T-cell (primary cell): ENCODE results near the gene DKKL1. TPM values are rescaled to one million over a fixed set of nuclear protein-coding genes. Genes with fewer than 3 reads are reported as not detected.
A peak's percentile ranks its signal among the peaks of the same experiment; 100 is the strongest.

ENCODE experiments used
- ATAC-seq, 4 experiments: fragments of 200-7000 bp in 3 of 4; fragments of 150-1000 bp in 1 of 4; cut with Tn5 transposase; replicated peaks in 1 of 4; 1 replicate in 3 of 4; 2 replicates in 1 of 4; pipeline ENCODE4 v1.10.0; 2021; ENCODE audit warnings: moderate library complexity in 3 of 4, mild to moderate bottlenecking in 2 of 4, moderate number of reproducible peaks in 1 of 4
- CTCF ChIA-PET, 2 donors: fragments of 300-600 bp; sonication (Branson Sonifier 250); formaldehyde crosslinking; loops; one replicate each; lab custom pipeline; 2022; ENCODE audit warnings: antibody characterized with exemption in 2 of 2; lab: Charles Lee
- POLR2A ChIA-PET, 2 donors: fragments of 300-600 bp; sonication (Branson Sonifier 250); formaldehyde crosslinking; loops; one replicate each; lab custom pipeline; 2022; ENCODE audit warnings: antibody characterized with exemption in 2 of 2; lab: Charles Lee
- DNase-seq, 35 experiments: peaks; one replicate each; pipeline versions ENCODE4 v3.0.0 to v3.0.0-alpha.2; 2013 to 2023
- H3K27ac ChIP-seq: one replicate; pipeline ENCODE4 v1.5.1; 2013; ENCODE audit warnings: low read length
- H3K27me3 ChIP-seq, 2 experiments: replicated peaks in 1 of 2; 1 replicate in 1 of 2; 2 replicates in 1 of 2; pipeline versions ENCODE4 v1.6.1 to v1.7.0; 2013; ENCODE audit warnings: low read length in 1 of 2, mixed read lengths in 1 of 2; ENCODE audit not compliant: control insufficient read depth in 2 of 2, insufficient read depth in 2 of 2; ENCODE audit errors: extremely low read depth in 1 of 2
- H3K36me3 ChIP-seq, 2 donors: 1 replicate in 1 of 2; 2 replicates in 1 of 2; pipeline versions ENCODE4 v1.6.1 to v1.7.0; 2013; ENCODE audit warnings: low read length in 1 of 2; ENCODE audit not compliant: control insufficient read depth in 2 of 2, insufficient read depth in 1 of 2; ENCODE audit errors: extremely low read depth in 1 of 2
- H3K4me1 ChIP-seq, 2 experiments: 1 replicate in 1 of 2; 2 replicates in 1 of 2; pipeline versions ENCODE4 v1.6.1 to v1.7.0; 2013; ENCODE audit warnings: low read length in 2 of 2, mixed read lengths in 1 of 2; ENCODE audit not compliant: insufficient read depth in 2 of 2, control insufficient read depth in 1 of 2; ENCODE audit errors: extremely low read depth in 1 of 2
- H3K4me3 ChIP-seq, 2 donors: 1 replicate in 1 of 2; 2 replicates in 1 of 2; pipeline versions ENCODE4 v1.5.1 to v1.7.0; 2013; ENCODE audit warnings: mild to moderate bottlenecking in 2 of 2, low read length in 1 of 2, moderate library complexity in 1 of 2; ENCODE audit not compliant: control insufficient read depth in 1 of 2; ENCODE audit errors: extremely low read depth in 1 of 2
- H3K9me3 ChIP-seq: 2 replicates; pipeline ENCODE4 v1.7.0; 2013
- H3K27ac Mint-ChIP-seq, 2 donors: one replicate each; pipeline ENCODE4 v1.8.0; 2020 to 2021; ENCODE audit warnings: mild to moderate bottlenecking in 2 of 2, mixed read lengths in 2 of 2
- H3K27me3 Mint-ChIP-seq, 2 donors: one replicate each; pipeline ENCODE4 v1.8.0; 2021 to 2022; ENCODE audit warnings: mixed read lengths in 2 of 2
- H3K36me3 Mint-ChIP-seq: one replicate; pipeline ENCODE4 v1.8.0; 2021; ENCODE audit warnings: mixed read lengths
- H3K4me1 Mint-ChIP-seq, 3 donors: one replicate each; pipeline ENCODE4 v1.8.0; 2020 to 2022; ENCODE audit warnings: mixed read lengths in 3 of 3, mild to moderate bottlenecking in 1 of 3
- H3K4me3 Mint-ChIP-seq, 3 donors: one replicate each; pipeline ENCODE4 v1.8.0; 2020 to 2022; ENCODE audit warnings: mild to moderate bottlenecking in 3 of 3, mixed read lengths in 3 of 3, moderate library complexity in 3 of 3
- H3K9me3 Mint-ChIP-seq, 3 donors: one replicate each; pipeline ENCODE4 v1.8.0; 2020 to 2022; ENCODE audit warnings: mixed read lengths in 3 of 3
- WGBS: methylation state at CpG from one replicate; pipeline ENCODE4 v1.1.5; 2013; ENCODE audit warnings: missing lambda C conversion rate; ENCODE audit not compliant: insufficient coverage; 5-methylcytosine and 5-hydroxymethylcytosine counted together
- total RNA-seq, 35 experiments: library from RNA in 6 of 35; stranded (reverse) in 6 of 35; fragments of 120-200 nt in 1 of 35; gene quantifications; one replicate each; pipeline versions ENCODE4 v1.2.1 to v1.2.4 and lab custom pipeline; 2013 to 2026

The DKKL1 gene
- total RNA-seq, 5 donors from 2014 or later (not counting 1 experiment from before 2014, with no cell fraction given): not detected

GRCh38 chr19:49337267-49338022 is 26.2 kb upstream of the DKKL1 start:
- H3K4me3 ChIP-seq: no peak overlapping the region
- POLR2A ChIA-PET: no interaction called here
- Mint-ChIP-seq H3K4me1 (peaks cover 62 to 72% (median 70%) of the 10 kb centered on the region in 3 donors), H3K9me3 (no peaks in the 10 kb centered on the region), H3K27ac (peak overlapping the region; percentile 99 to 100), H3K4me3 (peak overlapping the region; percentile 96 to 100 (median 99)), H3K27me3 (no peaks in the 10 kb centered on the region), H3K36me3 (peaks cover 33% of the 10 kb centered on the region)
- H3K27ac ChIP-seq: peak overlapping the region; percentile 90
- peaks cover 0 to 39% of the 10 kb centered on the region in 2 donors for H3K36me3 ChIP-seq
- CTCF ChIA-PET: interaction anchor here in 1 of 2 donors (0.5 kb wide), 1 partner anchor 202 kb away, joined by 8 read pairs; no protein-coding TSS in a partner anchor
- DNase-seq (no peak), ATAC-seq (no peak)
- no peaks in the 10 kb centered on the region for H3K9me3 ChIP-seq
- H3K4me1 ChIP-seq: peaks cover 33 to 73% of the 10 kb centered on the region in 2 experiments
- H3K27me3 ChIP-seq: no peaks in the 10 kb centered on the region
- 97% methylated on average over 11 of the region's 19 CpGs for WGBS

- CTCF ChIA-PET: interaction anchor here in 1 of 2 donors (0.5 kb wide), 1 partner anchor 202 kb away, joined by 8 read pairs; no protein-coding TSS in a partner anchor
- Histone ChIP-seq H3K27ac (no peak overlapping the region), H3K27me3 (no peaks in the 10 kb centered on the region), H3K9me3 (no peaks in the 10 kb centered on the region), H3K4me1 (peaks cover 33 to 67% of the 10 kb centered on the region in 2 experiments), H3K36me3 (peaks cover 0 to 39% of the 10 kb centered on the region in 2 donors), H3K4me3 (no peak overlapping the region)
- Mint-ChIP-seq H3K4me1 (peaks cover 56 to 66% (median 65%) of the 10 kb centered on the region in 3 donors), H3K27me3 (no peaks in the 10 kb centered on the region), H3K9me3 (no peaks in the 10 kb centered on the region), H3K27ac (no peak overlapping the region), H3K4me3 (peak overlapping the region in 1 of 3 donors; percentile 96), H3K36me3 (peaks cover 37% of the 10 kb centered on the region)
- DNase-seq (peak in 1 of 35 experiments; percentile 20), ATAC-seq (no peak)
- POLR2A ChIA-PET: no interaction called here
- WGBS: 97% methylated on average over 28 of the region's 34 CpGs
Measured at GRCh38 chr19:49338023-49338677, 25.5 kb upstream of the DKKL1 start.

DNA sequence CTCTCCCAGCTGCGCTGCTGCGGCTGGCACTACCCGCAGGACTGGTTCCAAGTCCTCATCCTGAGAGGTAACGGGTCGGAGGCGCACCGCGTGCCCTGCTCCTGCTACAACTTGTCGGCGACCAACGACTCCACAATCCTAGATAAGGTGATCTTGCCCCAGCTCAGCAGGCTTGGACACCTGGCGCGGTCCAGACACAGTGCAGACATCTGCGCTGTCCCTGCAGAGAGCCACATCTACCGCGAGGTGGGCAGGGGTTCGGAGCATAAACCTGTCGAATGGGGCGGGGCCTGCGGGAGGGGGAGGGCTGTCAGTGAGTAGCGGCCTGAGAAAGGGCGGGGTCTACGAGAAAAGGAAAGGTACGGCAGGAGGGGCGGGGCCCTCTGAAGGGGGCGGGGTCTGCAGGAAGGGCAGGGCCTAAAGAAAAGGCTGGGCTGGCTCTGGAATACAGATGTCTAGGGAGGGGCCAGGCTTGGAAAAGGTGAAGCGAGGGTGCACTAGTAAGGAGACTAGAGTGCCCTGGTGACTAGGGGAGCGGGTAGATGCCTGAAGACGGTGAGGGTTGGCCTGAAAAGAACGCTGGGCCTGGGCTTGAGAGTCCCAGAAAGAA is 24.9 kb upstream of the DKKL1 start:
- H3K4me1 Mint-ChIP-seq: peaks cover 49 to 60% (median 59%) of the 10 kb centered on the region in 3 donors
- peaks cover 0 to 39% of the 10 kb centered on the region in 2 donors for H3K36me3 ChIP-seq
- no peak overlapping the region for H3K27ac ChIP-seq
- CTCF ChIA-PET: no interaction called here
- peaks cover 37% of the 10 kb centered on the region for H3K36me3 Mint-ChIP-seq
- H3K4me3 ChIP-seq: no peak overlapping the region
- no peaks in the 10 kb centered on the region for H3K9me3 ChIP-seq
- no peak overlapping the region for H3K27ac Mint-ChIP-seq
- DNase-seq: peak in 1 of 35 experiments; percentile 25
- no peak for ATAC-seq
- H3K4me3 Mint-ChIP-seq: peak overlapping the region in 2 of 3 donors; percentile 25 to 96
- no peaks in the 10 kb centered on the region for H3K27me3 ChIP-seq
- H3K27me3 Mint-ChIP-seq: no peaks in the 10 kb centered on the region
- H3K9me3 Mint-ChIP-seq: no peaks in the 10 kb centered on the region
- POLR2A ChIA-PET: no interaction called here
- WGBS: 91% methylated on average over 27 of the region's 30 CpGs
- peaks cover 27 to 60% of the 10 kb centered on the region in 2 experiments for H3K4me1 ChIP-seq

- Histone ChIP-seq H3K4me1 (peaks cover 24 to 54% of the 10 kb centered on the region in 2 experiments), H3K4me3 (no peak overlapping the region), H3K36me3 (peaks cover 0 to 39% of the 10 kb centered on the region in 2 donors), H3K27ac (no peak overlapping the region), H3K9me3 (no peaks in the 10 kb centered on the region), H3K27me3 (no peaks in the 10 kb centered on the region)
- DNase-seq (peak in 1 of 35 experiments; percentile 21), ATAC-seq (no peak)
- H3K9me3 Mint-ChIP-seq: no peaks in the 10 kb centered on the region
- 98% methylated on average over 41 of the region's 47 CpGs for WGBS
- peaks cover 37% of the 10 kb centered on the region for H3K36me3 Mint-ChIP-seq
- POLR2A ChIA-PET: no interaction called here
- CTCF ChIA-PET: no interaction called here
- no peaks in the 10 kb centered on the region for H3K27me3 Mint-ChIP-seq
- H3K27ac Mint-ChIP-seq: no peak overlapping the region
- no peak overlapping the region for H3K4me3 Mint-ChIP-seq
- peaks cover 44 to 54% (median 52%) of the 10 kb centered on the region in 3 donors for H3K4me1 Mint-ChIP-seq
Measured at GRCh38 chr19:49339301-49340068, 24.2 kb upstream of the DKKL1 start.

DNA sequence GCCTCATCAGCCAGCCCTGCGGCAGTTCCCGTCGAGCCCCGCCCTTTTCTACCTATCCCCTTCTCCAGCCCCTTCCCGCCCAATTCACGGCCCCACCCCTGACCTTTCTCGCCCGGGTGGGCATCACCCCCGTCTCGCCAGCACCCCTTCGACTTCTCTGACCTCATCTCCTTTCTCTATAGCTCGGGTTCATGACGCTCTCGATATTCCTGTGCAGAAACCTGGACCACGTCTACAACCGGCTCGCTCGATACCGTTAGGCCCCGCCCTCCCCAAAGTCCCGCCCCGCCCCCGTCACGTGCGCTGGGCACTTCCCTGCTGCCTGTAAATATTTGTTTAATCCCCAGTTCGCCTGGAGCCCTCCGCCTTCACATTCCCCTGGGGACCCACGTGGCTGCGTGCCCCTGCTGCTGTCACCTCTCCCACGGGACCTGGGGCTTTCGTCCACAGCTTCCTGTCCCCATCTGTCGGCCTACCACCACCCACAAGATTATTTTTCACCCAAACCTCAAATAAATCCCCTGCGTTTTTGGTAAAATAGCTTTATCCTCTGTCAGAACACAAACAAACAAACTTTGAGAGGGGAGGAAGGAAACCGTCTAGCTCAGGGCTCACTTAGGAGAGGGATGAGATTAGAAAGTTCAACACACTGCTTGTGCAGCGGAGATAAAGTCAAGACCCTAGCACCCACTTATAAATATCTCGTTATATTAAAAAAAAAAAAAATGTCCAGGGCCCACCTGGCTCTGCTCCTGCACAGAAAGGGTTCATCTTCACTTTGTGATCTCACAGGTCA is 23.4 kb upstream of the DKKL1 start:
- WGBS: 70% methylated on average over 27 of the region's 36 CpGs
- no peaks in the 10 kb centered on the region for H3K27me3 ChIP-seq
- H3K4me3 ChIP-seq: no peak overlapping the region
- Mint-ChIP-seq H3K4me3 (peak overlapping the region in 1 of 3 donors; percentile 34), H3K27ac (peak overlapping the region; percentile 54 to 71), H3K9me3 (no peaks in the 10 kb centered on the region), H3K4me1 (peaks cover 46 to 54% (median 52%) of the 10 kb centered on the region in 3 donors), H3K36me3 (peaks cover 37% of the 10 kb centered on the region), H3K27me3 (no peaks in the 10 kb centered on the region)
- ChIA-PET POLR2A (interaction anchor here in 1 of 2 donors (0.6 kb wide), 1 partner anchor 15 kb away, joined by 3 read pairs; no protein-coding TSS in a partner anchor), CTCF (no interaction called here)
- DNase-seq (peak in 6 of 35 experiments; percentile 23 to 59 (median 30)), ATAC-seq (no peak)
- peaks cover 19 to 51% of the 10 kb centered on the region in 2 experiments for H3K4me1 ChIP-seq
- no peaks in the 10 kb centered on the region for H3K9me3 ChIP-seq
- peaks cover 0 to 39% of the 10 kb centered on the region in 2 donors for H3K36me3 ChIP-seq
- peak overlapping the region; percentile 9 for H3K27ac ChIP-seq
